ENCODE results near the gene ACOD1. TPM values are rescaled to one million over a fixed set of nuclear protein-coding genes. Genes with fewer than 3 reads are reported as not detected.
"Not testable (repeated sequence)": the region's sequence is repeated elsewhere in the genome, so short reads cannot be mapped to it uniquely, and the experiment has no call there.

The ACOD1 gene
- total RNA-seq (2021): not detected in 2 replicates
- long read RNA-seq: 0 reads

DNA sequence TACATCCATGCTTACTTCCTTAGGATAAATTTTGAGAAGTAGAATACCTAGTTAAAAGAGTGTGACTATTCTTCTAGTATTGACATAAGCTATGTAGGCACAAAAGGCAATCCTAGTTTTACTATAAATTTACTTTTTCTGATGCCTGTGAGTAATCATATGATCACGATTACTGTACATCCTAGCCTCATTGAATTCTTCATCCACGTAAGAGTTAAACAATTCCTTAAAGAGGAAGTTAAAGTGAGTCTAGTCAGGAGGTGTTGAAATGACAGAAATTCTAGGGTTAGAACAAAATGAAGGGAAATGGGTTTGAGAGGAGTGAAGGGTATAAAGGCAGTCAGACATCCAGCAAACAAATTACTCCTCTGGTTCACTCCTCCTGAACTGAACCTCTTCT, at the start of gene ACOD1:
TSS of gene ACOD1 (plus strand) at position 363 of the 400 bp plus-strand sequence. CDS start 48 bp downstream, outside the sequence.
- Histone ChIP-seq H3K9me3 (ENCODE audit: control insufficient read depth, low read depth, low read length) (no peaks in the 10 kb centered on the region), H3K18ac (ENCODE audit: insufficient read length, low read depth, low read length) (no peak within 1 kb of the TSS), H3K9ac (ENCODE audit: extremely low read depth, insufficient read length, low read length) (no peak within 1 kb of the TSS), H2BK15ac (ENCODE audit: low read depth, low read length) (no peak within 1 kb of the TSS), H3K23me2 (ENCODE audit: insufficient read length, low read depth, low read length, poor library complexity, severe bottlenecking) (no peaks in the 10 kb centered on the region), H4K91ac (ENCODE audit: insufficient read length, low read depth, low read length) (no peak within 1 kb of the TSS), H4K20me1 (ENCODE audit: control insufficient read depth, insufficient read depth, insufficient read length) (no peaks in the 10 kb centered on the region), H3K79me1 (ENCODE audit: insufficient read depth, low read depth, low read length, poor library complexity, severe bottlenecking) (no peaks in the 10 kb centered on the region), H4K8ac (replicated peaks; ENCODE audit: insufficient read length, low read depth, low read length) (peak within 1 kb of the TSS; percentile 60), H3T11ph (ENCODE audit: low read length) (no peak within 1 kb of the TSS), H3K23ac (ENCODE audit: insufficient read length, low read depth, low read length) (no peak within 1 kb of the TSS), H3K56ac (ENCODE audit: insufficient read length, low read depth, low read length) (no peak within 1 kb of the TSS), H2BK12ac (ENCODE audit: insufficient read length, low read depth, low read length) (no peak within 1 kb of the TSS), H2BK5ac (ENCODE audit: insufficient read length, low read length) (no peak within 1 kb of the TSS), H3K79me2 (ENCODE audit: insufficient read depth, low read length) (no peaks in the 10 kb centered on the region), H2AFZ (ENCODE audit: low read length) (no peak within 1 kb of the TSS), H3K4me1 (ENCODE audit: insufficient read depth, low read length) (no peaks in the 10 kb centered on the region), H2BK120ac (ENCODE audit: low read depth, low read length, poor library complexity, severe bottlenecking) (no peak within 1 kb of the TSS), H3K4ac (ENCODE audit: low read depth, low read length) (no peak within 1 kb of the TSS), H2AK5ac (ENCODE audit: insufficient read length, low read length) (no peak within 1 kb of the TSS), H3K27me3 (ENCODE audit: insufficient read depth, low read length) (no peaks in the 10 kb centered on the region), H3K4me2 (ENCODE audit: insufficient read depth, insufficient read length, low read length) (no peak within 1 kb of the TSS), H4K5ac (ENCODE audit: insufficient read length, low read depth, low read length) (no peak within 1 kb of the TSS), H3K27ac (ENCODE audit: insufficient read length, low read depth, low read length) (no peak within 1 kb of the TSS), H2BK20ac (ENCODE audit: low read depth, low read length, poor library complexity, severe bottlenecking) (peak within 1 kb of the TSS; percentile 83), H3K14ac (ENCODE audit: insufficient read depth, low read length) (no peak within 1 kb of the TSS)
- H3K4me1 Mint-ChIP-seq: no peaks in the 10 kb centered on the region
- peaks cover 2 to 3% of the 10 kb centered on the region in 2 experiments; a peak in 3 of 5 replicates for H3K9me3 Mint-ChIP-seq
- no peak within 1 kb of the TSS for H3K4me3 Mint-ChIP-seq
- H3K27me3 Mint-ChIP-seq (ENCODE audit: low read depth): peaks cover 2% of the 10 kb centered on the region; the same call in 1 of the 2 replicates
- TF ChIP-seq, protein P1, sequence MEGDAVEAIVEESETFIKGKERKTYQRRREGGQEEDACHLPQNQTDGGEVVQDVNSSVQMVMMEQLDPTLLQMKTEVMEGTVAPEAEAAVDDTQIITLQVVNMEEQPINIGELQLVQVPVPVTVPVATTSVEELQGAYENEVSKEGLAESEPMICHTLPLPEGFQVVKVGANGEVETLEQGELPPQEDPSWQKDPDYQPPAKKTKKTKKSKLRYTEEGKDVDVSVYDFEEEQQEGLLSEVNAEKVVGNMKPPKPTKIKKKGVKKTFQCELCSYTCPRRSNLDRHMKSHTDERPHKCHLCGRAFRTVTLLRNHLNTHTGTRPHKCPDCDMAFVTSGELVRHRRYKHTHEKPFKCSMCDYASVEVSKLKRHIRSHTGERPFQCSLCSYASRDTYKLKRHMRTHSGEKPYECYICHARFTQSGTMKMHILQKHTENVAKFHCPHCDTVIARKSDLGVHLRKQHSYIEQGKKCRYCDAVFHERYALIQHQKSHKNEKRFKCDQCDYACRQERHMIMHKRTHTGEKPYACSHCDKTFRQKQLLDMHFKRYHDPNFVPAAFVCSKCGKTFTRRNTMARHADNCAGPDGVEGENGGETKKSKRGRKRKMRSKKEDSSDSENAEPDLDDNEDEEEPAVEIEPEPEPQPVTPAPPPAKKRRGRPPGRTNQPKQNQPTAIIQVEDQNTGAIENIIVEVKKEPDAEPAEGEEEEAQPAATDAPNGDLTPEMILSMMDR (conservative IDR thresholded peaks at IDR 0.05): no peak
- no peaks in the 10 kb centered on the region for H3K36me3 Mint-ChIP-seq (ENCODE audit: insufficient read depth in 1 of 3, low read depth in 3 of 3)
- no peak for DNase-seq
- H3K27ac Mint-ChIP-seq: peak within 1 kb of the TSS in 2 of 3 experiments; percentile 45 to 51; a peak in 1 of 7 replicates
- no CpG with 5 or more reads among the region's 2 CpGs for WGBS (ENCODE audit: extremely low coverage, insufficient read length, low lambda C conversion rate)

DNA sequence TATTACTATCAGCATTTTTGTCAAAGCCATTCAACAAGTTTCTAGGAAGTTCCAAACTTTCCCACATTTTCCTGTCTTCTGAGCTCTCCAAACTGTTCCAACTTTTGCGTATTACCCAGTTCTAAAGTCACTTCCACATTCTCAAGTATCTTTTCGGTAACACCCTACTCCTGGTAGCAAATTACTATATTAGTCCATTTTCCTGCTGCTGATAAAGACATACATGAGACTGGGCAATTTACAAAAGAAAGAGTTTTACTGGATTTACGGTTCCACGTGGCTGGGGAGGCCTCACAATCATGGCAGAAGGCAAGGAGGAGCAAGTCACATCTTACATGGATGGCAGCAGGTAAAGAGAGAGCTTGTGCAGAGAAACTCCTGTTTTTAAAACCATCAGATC, 49.2 kb upstream of the ACOD1 start:
- H3K56ac ChIP-seq (ENCODE audit: insufficient read length, low read depth, low read length); H3T11ph ChIP-seq (ENCODE audit: low read length); H3K14ac ChIP-seq (ENCODE audit: insufficient read depth, low read length); H3K27me3 ChIP-seq (ENCODE audit: insufficient read depth, low read length); H3K9me3 ChIP-seq (ENCODE audit: control insufficient read depth, low read depth, low read length); H3K23ac ChIP-seq (ENCODE audit: insufficient read length, low read depth, low read length); H3K27ac Mint-ChIP-seq; DNase-seq; H2BK12ac ChIP-seq (ENCODE audit: insufficient read length, low read depth, low read length); H2AFZ ChIP-seq (ENCODE audit: low read length); H3K9ac ChIP-seq (ENCODE audit: extremely low read depth, insufficient read length, low read length); H2BK15ac ChIP-seq (ENCODE audit: low read depth, low read length); H3K79me1 ChIP-seq (ENCODE audit: insufficient read depth, low read depth, low read length, poor library complexity, severe bottlenecking); H3K4ac ChIP-seq (ENCODE audit: low read depth, low read length); H3K18ac ChIP-seq (ENCODE audit: insufficient read length, low read depth, low read length); H4K5ac ChIP-seq (ENCODE audit: insufficient read length, low read depth, low read length); H4K20me1 ChIP-seq (ENCODE audit: control insufficient read depth, insufficient read depth, insufficient read length); H2AK5ac ChIP-seq (ENCODE audit: insufficient read length, low read length); H3K4me1 Mint-ChIP-seq; H3K27me3 Mint-ChIP-seq (ENCODE audit: low read depth); H3K27ac ChIP-seq (ENCODE audit: insufficient read length, low read depth, low read length); H2BK120ac ChIP-seq (ENCODE audit: low read depth, low read length, poor library complexity, severe bottlenecking); H3K23me2 ChIP-seq (ENCODE audit: insufficient read length, low read depth, low read length, poor library complexity, severe bottlenecking); H3K79me2 ChIP-seq (ENCODE audit: insufficient read depth, low read length); H3K4me2 ChIP-seq (ENCODE audit: insufficient read depth, insufficient read length, low read length); H3K4me1 ChIP-seq (ENCODE audit: insufficient read depth, low read length); H2BK20ac ChIP-seq (ENCODE audit: low read depth, low read length, poor library complexity, severe bottlenecking); H4K91ac ChIP-seq (ENCODE audit: insufficient read length, low read depth, low read length); H2BK5ac ChIP-seq (ENCODE audit: insufficient read length, low read length); H4K8ac ChIP-seq (replicated peaks; ENCODE audit: insufficient read length, low read depth, low read length); H3K4me3 Mint-ChIP-seq: not testable (repeated sequence)
- WGBS (ENCODE audit: extremely low coverage, insufficient read length, low lambda C conversion rate): no CpG with 5 or more reads among the region's 4 CpGs
- Mint-ChIP-seq H3K9me3 (peaks cover 13 to 19% of the 10 kb centered on the region in 2 experiments), H3K36me3 (ENCODE audit: insufficient read depth in 1 of 3, low read depth in 3 of 3) (peaks cover 7 to 13% (median 11%) of the 10 kb centered on the region in 3 experiments)

Data from H9 (cell line).